MV-4-11 (cell line): Measurements from ENCODE around the gene SHISA4.
A peak's percentile ranks its signal among the peaks of the same experiment; 100 is the strongest.
"Not testable (repeated sequence)": the region's sequence is repeated elsewhere in the genome, so short reads cannot be mapped to it uniquely, and the experiment has no call there.

ENCODE experiments used
- DNase-seq: peaks from one replicate; lab custom pipeline; 2025; lab: John Stamatoyannopoulos, UW

SHISA4 gene

GRCh38 chr1:201928266-201928665 lies 39.6 kb downstream of the SHISA4 start:
- no peak for DNase-seq

- no peak for DNase-seq
These were observed 41.4 kb downstream of the SHISA4 start for GRCh38 chr1:201930137-201930536.

- DNase-seq = no peak
These were observed 42.1 kb downstream of the SHISA4 start for GRCh38 chr1:201930803-201931202.

- no peak for DNase-seq
These were observed 45.2 kb downstream of the SHISA4 start for GRCh38 chr1:201933840-201934430.

GRCh38 chr1:201937624-201938213 lies 49.0 kb downstream of the SHISA4 start:
- DNase-seq = peak; percentile 51

GRCh38 chr1:201938440-201939035 lies 49.8 kb downstream of the SHISA4 start:
- no peak for DNase-seq

- DNase-seq = no peak
These were observed 50.5 kb downstream of the SHISA4 start for GRCh38 chr1:201939148-201939547.

GRCh38 chr1:201939574-201939973 lies 50.9 kb downstream of the SHISA4 start:
- DNase-seq = no peak

GRCh38 chr1:201940316-201940715 lies 51.6 kb downstream of the SHISA4 start:
- DNase-seq = not testable (repeated sequence)

GRCh38 chr1:201941420-201942128 lies 52.9 kb downstream of the SHISA4 start:
- no peak for DNase-seq

- no peak for DNase-seq
These were observed 53.4 kb downstream of the SHISA4 start for GRCh38 chr1:201942129-201942495.
